ENCODE measurements around the gene RPP38. TPM values are rescaled to one million over a fixed set of nuclear protein-coding genes. Genes with fewer than 3 reads are reported as not detected.

RPP38 gene
- polyA plus RNA-seq, 3 donors, result 8.1 to 13.8 (median 13.3) TPM

GRCh38 chr10:15052121-15052520 is 45.0 kb upstream of the RPP38 start:
- no peak overlapping the region for H3K27ac Mint-ChIP-seq
- Histone ChIP-seq H3K79me2 (ENCODE audit: insufficient read depth, low read length) (no peaks in the 10 kb centered on the region), H3K9me3 (replicated peaks in 1 of 2; ENCODE audit: control insufficient read depth in 1 of 2, insufficient read depth in 1 of 2, low read length in 2 of 2) (no peaks in the 10 kb centered on the region), H3K9ac (ENCODE audit: insufficient read depth, low read length, poor library complexity, severe bottlenecking) (no peak overlapping the region), H3K4me1 (ENCODE audit: control insufficient read depth in 1 of 2, insufficient read depth in 2 of 2, low read length in 2 of 2) (no peaks in the 10 kb centered on the region), H4K20me1 (ENCODE audit: insufficient read depth, low read length) (no peaks in the 10 kb centered on the region), H3K4me3 (replicated peaks in 1 of 3; ENCODE audit: low read depth in 2 of 3, low read length in 3 of 3) (no peak overlapping the region), H3K27me3 (ENCODE audit: control insufficient read depth in 2 of 2, insufficient read depth in 2 of 2, low read length in 2 of 2) (no peaks in the 10 kb centered on the region), H2AFZ (ENCODE audit: insufficient read depth, low read depth, low read length, poor library complexity, severe bottlenecking) (no peak overlapping the region), H3K27ac (ENCODE audit: low read depth in 1 of 2, low read length in 2 of 2) (no peak overlapping the region), H3K4me2 (replicated peaks; ENCODE audit: extremely low read depth, low read length, poor library complexity, severe bottlenecking) (no peak overlapping the region), H3K36me3 (replicated peaks in 1 of 2; ENCODE audit: control insufficient read depth in 1 of 2, insufficient read depth in 2 of 2, low read length in 2 of 2) (no peaks in the 10 kb centered on the region)
- no peak for TF ChIP-seq CTCF (IDR thresholded peaks at IDR 0.05)
- no peak overlapping the region for H3K4me3 Mint-ChIP-seq
- intact Hi-C loops (cut with micrococcal nuclease), result no loop called here
- peaks cover 0 to 4% (median 0%) of the 10 kb centered on the region in 7 donors for H3K9me3 Mint-ChIP-seq
- 94% methylated on average over 7 of the region's 7 CpGs for WGBS (ENCODE audit: insufficient coverage)
- no peaks in the 10 kb centered on the region for H3K4me1 Mint-ChIP-seq
- no peaks in the 10 kb centered on the region for H3K36me3 Mint-ChIP-seq
- no peak for DNase-seq
- H3K27me3 Mint-ChIP-seq (ENCODE audit: low read depth in 3 of 3), result peaks cover 7 to 16% (median 9%) of the 10 kb centered on the region in 3 donors

- intact Hi-C loops (cut with micrococcal nuclease), result no loop called here
- Histone ChIP-seq H3K9me3 (replicated peaks in 1 of 2; ENCODE audit: control insufficient read depth in 1 of 2, insufficient read depth in 1 of 2, low read length in 2 of 2) (no peaks in the 10 kb centered on the region), H3K4me2 (replicated peaks; ENCODE audit: extremely low read depth, low read length, poor library complexity, severe bottlenecking) (no peak overlapping the region), H3K4me3 (replicated peaks in 1 of 3; ENCODE audit: low read depth in 2 of 3, low read length in 3 of 3) (no peak overlapping the region), H3K4me1 (ENCODE audit: control insufficient read depth in 1 of 2, insufficient read depth in 2 of 2, low read length in 2 of 2) (no peaks in the 10 kb centered on the region), H3K27me3 (ENCODE audit: control insufficient read depth in 2 of 2, insufficient read depth in 2 of 2, low read length in 2 of 2) (no peaks in the 10 kb centered on the region), H2AFZ (ENCODE audit: insufficient read depth, low read depth, low read length, poor library complexity, severe bottlenecking) (no peak overlapping the region), H3K79me2 (ENCODE audit: insufficient read depth, low read length) (no peaks in the 10 kb centered on the region), H3K9ac (ENCODE audit: insufficient read depth, low read length, poor library complexity, severe bottlenecking) (no peak overlapping the region), H3K36me3 (replicated peaks in 1 of 2; ENCODE audit: control insufficient read depth in 1 of 2, insufficient read depth in 2 of 2, low read length in 2 of 2) (no peaks in the 10 kb centered on the region), H4K20me1 (ENCODE audit: insufficient read depth, low read length) (no peaks in the 10 kb centered on the region), H3K27ac (ENCODE audit: low read depth in 1 of 2, low read length in 2 of 2) (no peak overlapping the region)
- no peak for DNase-seq
- no peak for TF ChIP-seq CTCF (IDR thresholded peaks at IDR 0.05)
- H3K9me3 Mint-ChIP-seq, result peaks cover 0 to 4% (median 0%) of the 10 kb centered on the region in 7 donors
- no peak overlapping the region for H3K27ac Mint-ChIP-seq
- peaks cover 7 to 16% (median 9%) of the 10 kb centered on the region in 3 donors for H3K27me3 Mint-ChIP-seq (ENCODE audit: low read depth in 3 of 3)
- no peaks in the 10 kb centered on the region for H3K36me3 Mint-ChIP-seq
- no peak overlapping the region for H3K4me3 Mint-ChIP-seq
- H3K4me1 Mint-ChIP-seq, result no peaks in the 10 kb centered on the region
- WGBS (ENCODE audit: insufficient coverage), result no CpG with 5 or more reads among the region's 3 CpGs
These were observed 44.1 kb upstream of the RPP38 start for GRCh38 chr10:15053061-15053460.

Data from CD14-positive monocyte (primary cell).